C4-2B (cell line): ENCODE data around the gene THYN1.

ENCODE experiments used
- CTCF ChIP-seq: fragments of 450-650 bp; conservative IDR thresholded peaks from 2 replicates; pipeline ENCODE4 v1.5.1; 2017; ENCODE audit warnings: mild to moderate bottlenecking
- ZFX ChIP-seq: fragments of 450-650 bp; IDR thresholded peaks from 2 replicates; pipeline ENCODE4 v1.6.1; 2017

GRCh38 chr11:134238956-134239355 lies 14.2 kb downstream of the THYN1 start:
- no peak for TF ChIP-seq CTCF
- TF ChIP-seq ZFX, result no peak
